Cortex of kidney (tissue), 1 donor: ENCODE data around the gene MAP2K2.

Experiments
- DNase-seq: peaks from one replicate; lab custom pipeline; 2025; lab: John Stamatoyannopoulos, UW

MAP2K2 gene

DNA sequence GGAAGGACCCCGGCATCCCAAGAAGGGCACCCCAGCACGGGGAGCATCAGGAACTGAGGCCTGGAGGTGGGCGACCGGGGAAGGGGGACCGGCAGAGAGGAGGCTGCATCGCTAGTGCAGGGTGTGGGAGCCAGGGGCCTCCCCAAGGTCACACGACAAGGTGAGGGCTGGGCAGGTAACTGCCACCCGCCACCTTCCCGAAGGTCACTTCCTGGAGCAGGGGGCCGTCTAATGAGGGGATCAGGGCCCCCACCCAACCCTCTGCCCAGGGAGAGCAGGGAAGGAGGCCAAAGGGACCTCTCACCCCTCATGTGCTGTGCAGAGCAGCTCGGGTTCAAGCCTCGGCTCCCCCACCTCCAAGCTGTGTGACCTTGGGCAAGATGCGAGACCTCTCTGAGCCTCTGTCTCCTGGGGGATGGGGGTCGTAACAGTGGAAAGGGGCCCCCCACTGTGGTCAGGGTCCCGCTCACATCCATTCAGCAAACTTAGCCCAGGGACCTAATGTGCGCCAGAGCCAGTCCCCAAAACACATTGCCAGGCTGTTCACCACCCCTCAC is 63.2 kb downstream of the MAP2K2 start:
- DNase-seq, result no peak

DNA sequence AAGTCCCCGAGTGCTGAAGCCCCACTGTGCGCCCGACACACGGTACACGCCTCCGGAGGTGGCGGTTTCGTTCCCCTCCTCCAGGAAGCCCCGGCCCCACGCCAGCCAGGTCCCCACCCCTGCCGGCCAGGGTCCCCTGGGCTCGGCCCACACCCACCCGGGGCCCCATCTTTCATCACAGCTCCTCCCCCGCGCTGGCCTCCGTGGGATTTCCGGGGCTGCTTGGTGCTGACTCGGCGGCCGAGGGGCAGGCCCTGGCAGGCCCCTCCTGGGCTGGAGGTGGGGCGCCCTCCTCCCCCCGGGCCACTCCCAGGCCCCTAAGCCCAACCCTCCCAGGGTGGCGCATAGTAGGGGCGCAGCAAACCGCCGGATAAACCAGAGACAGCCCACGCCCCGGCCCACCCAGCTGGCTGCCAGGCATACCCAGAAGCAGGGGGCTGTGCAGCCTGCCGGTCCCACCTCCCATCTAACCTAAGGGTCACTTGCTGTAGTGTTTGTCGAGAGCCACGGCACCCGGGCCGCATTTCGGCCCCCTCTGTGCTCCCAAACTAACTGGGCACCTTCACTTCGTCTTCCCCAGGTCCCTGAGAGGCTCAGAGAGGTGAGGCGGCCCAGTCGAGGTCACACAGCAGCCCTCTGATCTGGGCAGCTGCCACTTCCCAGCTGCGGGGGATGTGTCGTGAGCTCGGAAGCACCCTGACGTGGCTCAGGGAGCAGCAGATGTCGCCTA is 63.9 kb downstream of the MAP2K2 start:
- no peak for DNase-seq

GRCh38 chr19:4059453-4059871 is 64.5 kb downstream of the MAP2K2 start:
- no peak for DNase-seq

GRCh38 chr19:4058693-4059452 is 65.0 kb downstream of the MAP2K2 start:
- DNase-seq, result no peak

DNA sequence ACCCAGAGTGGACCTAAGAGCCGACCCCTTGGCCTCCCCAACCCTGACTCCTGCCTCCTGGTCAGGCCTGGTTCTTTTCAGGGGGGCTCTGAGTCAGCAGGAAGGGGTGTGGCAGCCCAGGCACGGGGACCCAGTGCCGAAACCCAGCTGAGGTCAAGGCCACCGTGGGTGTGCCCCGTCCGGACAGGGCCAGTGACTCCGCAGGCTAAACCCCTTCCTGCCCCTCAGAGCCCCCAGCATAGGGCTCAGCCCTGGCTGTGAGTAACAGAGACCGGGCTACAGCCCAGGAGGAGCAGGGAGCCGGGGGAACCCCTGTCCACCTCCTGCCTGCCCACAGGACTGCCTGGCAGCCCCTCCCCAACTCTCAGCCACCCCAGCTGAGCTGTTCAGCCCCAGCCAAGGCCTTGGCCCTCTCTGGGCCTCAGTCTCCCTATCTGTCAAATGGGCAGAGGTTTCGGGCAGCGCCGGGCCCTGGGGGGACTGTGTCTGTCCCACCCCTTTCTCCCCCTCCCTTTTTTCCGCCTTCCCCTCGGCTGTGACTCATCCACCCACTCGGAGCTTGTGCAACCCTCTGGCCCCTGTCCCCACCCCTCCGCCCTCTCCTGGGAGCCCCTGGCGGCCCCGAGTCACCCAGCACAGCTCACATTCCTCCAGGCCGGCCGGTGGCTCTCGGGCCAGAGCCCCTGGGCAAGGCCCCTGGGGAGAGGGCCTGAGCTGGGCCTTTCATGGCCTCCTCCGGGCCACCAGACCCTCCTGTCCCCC is 65.8 kb downstream of the MAP2K2 start:
- no peak for DNase-seq

- DNase-seq, result no peak
Observed at GRCh38 chr19:4055209-4055552, 68.7 kb downstream of the MAP2K2 start.

- DNase-seq, result no peak
Observed at GRCh38 chr19:4054441-4055208, 69.3 kb downstream of the MAP2K2 start.

DNA sequence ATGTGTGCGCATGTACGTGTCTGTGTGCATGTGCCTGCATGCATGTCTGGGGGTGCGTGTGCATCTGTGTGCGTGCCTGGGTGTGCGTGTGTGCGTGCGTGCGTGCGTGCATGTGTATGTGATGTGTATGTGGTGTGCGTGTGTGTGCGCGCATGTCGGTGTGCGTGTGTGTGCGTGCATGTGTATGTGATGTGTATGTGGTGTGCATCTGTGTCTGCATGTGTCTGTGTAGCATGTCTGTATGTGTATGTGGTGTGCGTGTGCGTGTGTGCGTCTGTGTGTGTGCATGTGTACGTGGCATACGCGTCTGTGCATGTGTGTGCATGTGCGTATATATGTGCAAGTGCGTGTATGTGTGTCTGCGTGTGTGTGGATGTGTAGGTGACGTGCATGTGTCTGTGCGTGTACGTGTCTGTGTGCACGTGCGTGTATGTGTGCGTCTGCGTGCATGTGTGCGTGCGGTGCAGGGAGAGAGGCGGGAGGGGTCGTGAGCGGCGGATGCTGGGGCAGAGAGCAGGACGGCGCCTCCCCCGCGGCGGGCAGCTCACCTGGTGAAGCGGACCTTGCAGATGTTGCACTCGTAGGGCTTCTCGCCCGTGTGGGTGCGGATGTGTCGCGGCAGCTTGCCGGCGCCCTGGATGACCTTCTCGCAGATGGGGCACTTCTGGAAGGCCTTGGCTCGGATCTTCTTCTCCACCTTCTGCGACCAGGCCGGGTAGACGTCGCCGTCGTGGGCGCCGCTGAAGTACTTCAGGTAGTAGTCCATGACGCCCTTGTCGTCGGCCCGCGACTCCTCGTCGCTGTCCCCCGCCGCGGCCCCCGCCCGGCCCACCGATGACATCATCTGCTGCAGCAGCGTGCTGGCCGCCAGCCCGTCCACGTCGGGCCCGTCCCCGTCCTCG is 70.2 kb downstream of the MAP2K2 start:
- no peak for DNase-seq

- no peak for DNase-seq
Observed at GRCh38 chr19:4052993-4053422, 70.9 kb downstream of the MAP2K2 start.

- DNase-seq, result no peak
Observed at GRCh38 chr19:4052114-4052992, 71.6 kb downstream of the MAP2K2 start.

GRCh38 chr19:4051175-4052101 is 72.5 kb downstream of the MAP2K2 start:
- no peak for DNase-seq

- DNase-seq, result no peak
Observed at GRCh38 chr19:4049432-4049831, 74.5 kb downstream of the MAP2K2 start.

- no peak for DNase-seq
Observed at GRCh38 chr19:4046946-4047683, 76.8 kb downstream of the MAP2K2 start.

- DNase-seq, result no peak
Observed at GRCh38 chr19:4046362-4046691, 77.6 kb downstream of the MAP2K2 start.

- no peak for DNase-seq
Observed at GRCh38 chr19:4045597-4046361, 78.1 kb downstream of the MAP2K2 start.

GRCh38 chr19:4044990-4045465 is 78.9 kb downstream of the MAP2K2 start:
- no peak for DNase-seq
